ENCODE data around the gene SMCP. TPM values are rescaled to one million over a fixed set of nuclear protein-coding genes. Genes with fewer than 3 reads are reported as not detected.

Gene SMCP
- total RNA-seq, 1 experiment from 2014 or later, result not detected

DNA sequence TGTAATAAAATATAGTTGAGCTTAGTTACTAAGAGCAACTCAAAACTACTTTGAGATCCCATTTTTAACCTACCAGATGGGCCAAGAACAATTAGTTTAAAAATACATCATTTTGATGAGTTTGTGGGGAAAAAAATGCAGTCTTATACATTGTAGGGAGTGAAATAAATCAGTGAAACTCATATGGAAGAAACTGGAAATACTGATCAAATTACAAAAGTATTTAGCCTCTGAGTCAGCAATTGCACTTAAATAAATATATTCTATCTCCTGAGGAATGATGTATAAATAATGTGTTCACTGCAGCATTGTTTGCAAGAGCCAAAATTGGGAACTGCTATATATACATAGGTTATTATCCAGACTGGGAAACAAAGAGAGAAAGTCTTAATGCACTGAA is 4.6 kb upstream of the SMCP start:
- Histone ChIP-seq H3K9me2 (ENCODE audit: insufficient read depth) (no peaks in the 10 kb centered on the region), H3K4me1 (ENCODE audit: control insufficient read depth in 1 of 2, insufficient read depth in 2 of 2, low read length in 2 of 2) (no peaks in the 10 kb centered on the region), H4K20me1 (ENCODE audit: insufficient read depth) (no peaks in the 10 kb centered on the region; the same call in 1 of the 2 replicates), H3K9ac (ENCODE audit: low read length) (no peak overlapping the region), H3K4me2 (ENCODE audit: low read length) (no peak overlapping the region), H3K9me3 (ENCODE audit: control insufficient read depth in 1 of 2, insufficient read depth in 1 of 2, low read depth in 1 of 2, low read length in 2 of 2) (no peaks in the 10 kb centered on the region), H3K79me2 (ENCODE audit: insufficient read depth, low read length) (no peaks in the 10 kb centered on the region), H3K4me3 (replicated peaks in 1 of 2; ENCODE audit: low read depth in 1 of 2, low read length in 2 of 2) (no peak overlapping the region), H3K36me3 (ENCODE audit: control insufficient read depth in 1 of 2, insufficient read depth in 2 of 2, low read length in 2 of 2) (no peaks in the 10 kb centered on the region), H2AFZ (ENCODE audit: low read depth, low read length, poor library complexity, severe bottlenecking) (no peak overlapping the region), H3K27ac (ENCODE audit: low read depth, low read length) (no peak overlapping the region), H3K27me3 (ENCODE audit: insufficient read depth, low read length) (peaks cover 10% of the 10 kb centered on the region; the same call in 1 of the 2 replicates)
- ChIA-PET RAD21 (ENCODE audit: low non-redundant PET in 1 of 2, low total read pairs in 2 of 2, uncharacterized antibody in 2 of 2, unreplicated experiment in 2 of 2) (no interaction called here), POLR2A (no interaction called here), CTCF (interaction anchor here (1.6 to 6.0 kb wide), 2 partner anchors 319 to 415 kb away, joined by 5 to 94 read pairs; no protein-coding TSS in a partner anchor)
- ATAC-seq, result no peak
- intact Hi-C loops (cut with micrococcal nuclease), result loop anchor here (5.0 kb wide), 1 partner anchor 159 kb away; the partner anchor contains the start of gene SPRR1B
- no TSS peak for BruUV-seq (replicated peaks)
- TF ChIP-seq RAD21 (IDR thresholded peaks at IDR 0.05; ENCODE audit: low read depth) (no peak), SIN3A (IDR thresholded peaks at IDR 0.05; ENCODE audit: low read depth) (no peak), CBX3 (IDR thresholded peaks at IDR 0.05; ENCODE audit: low read depth) (no peak), TCF7L2 (IDR thresholded peaks at IDR 0.05; ENCODE audit: borderline replicate concordance, extremely low read depth, insufficient read depth, insufficient read length) (no peak), JUND (IDR thresholded peaks at IDR 0.05) (no peak), POLR2AphosphoS5 (IDR thresholded peaks at IDR 0.05; ENCODE audit: low read depth, low read length) (no peak), EZH2phosphoT487 (IDR thresholded peaks at IDR 0.05; ENCODE audit: borderline replicate concordance) (no peak), CEBPB (IDR thresholded peaks at IDR 0.05; ENCODE audit: low read depth) (no peak), ZFX (IDR thresholded peaks at IDR 0.05) (no peak), FOSL1 (IDR thresholded peaks at IDR 0.05; ENCODE audit: low read depth) (no peak), EZH2 (IDR thresholded peaks at IDR 0.05) (no peak)
- no peak for DNase-seq (ENCODE audit: low read depth, low spot score)

DNA sequence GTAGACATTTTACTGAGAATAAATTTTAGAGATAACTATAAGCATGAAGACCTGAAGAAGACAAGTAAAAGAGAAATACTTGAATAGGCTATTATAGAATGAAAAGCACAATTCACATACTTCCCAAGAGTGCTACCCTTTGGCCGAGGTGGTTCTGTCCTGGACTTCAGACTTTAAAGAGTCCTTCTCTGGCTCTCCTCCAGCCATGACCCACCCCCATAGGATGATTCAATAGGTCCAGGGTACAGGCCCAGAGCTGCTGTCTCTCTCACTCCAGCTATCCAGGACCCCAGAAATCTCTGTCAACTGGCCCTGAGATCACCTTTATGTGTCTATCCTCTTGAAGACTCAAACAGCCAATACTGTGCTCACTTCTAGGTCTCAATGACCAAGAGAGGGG is 1.3 kb upstream of the SMCP start:
- Histone ChIP-seq H3K4me2 (ENCODE audit: low read length) (no peak overlapping the region), H3K9ac (ENCODE audit: low read length) (no peak overlapping the region), H3K9me3 (ENCODE audit: control insufficient read depth in 1 of 2, insufficient read depth in 1 of 2, low read depth in 1 of 2, low read length in 2 of 2) (no peaks in the 10 kb centered on the region), H3K4me1 (ENCODE audit: control insufficient read depth in 1 of 2, insufficient read depth in 2 of 2, low read length in 2 of 2) (no peaks in the 10 kb centered on the region), H3K27me3 (ENCODE audit: insufficient read depth, low read length) (peaks cover 10% of the 10 kb centered on the region; the same call in 1 of the 2 replicates), H3K27ac (ENCODE audit: low read depth, low read length) (no peak overlapping the region), H2AFZ (ENCODE audit: low read depth, low read length, poor library complexity, severe bottlenecking) (no peak overlapping the region), H4K20me1 (ENCODE audit: insufficient read depth) (no peaks in the 10 kb centered on the region), H3K79me2 (ENCODE audit: insufficient read depth, low read length) (no peaks in the 10 kb centered on the region), H3K4me3 (replicated peaks in 1 of 2; ENCODE audit: low read depth in 1 of 2, low read length in 2 of 2) (no peak overlapping the region), H3K9me2 (ENCODE audit: insufficient read depth) (no peaks in the 10 kb centered on the region), H3K36me3 (ENCODE audit: control insufficient read depth in 1 of 2, insufficient read depth in 2 of 2, low read length in 2 of 2) (no peaks in the 10 kb centered on the region)
- ChIA-PET POLR2A (no interaction called here), RAD21 (ENCODE audit: low non-redundant PET in 1 of 2, low total read pairs in 2 of 2, uncharacterized antibody in 2 of 2, unreplicated experiment in 2 of 2) (no interaction called here), CTCF (no interaction called here)
- no TSS peak for BruUV-seq (replicated peaks)
- ATAC-seq (no peak), DNase-seq (ENCODE audit: low read depth, low spot score) (no peak)
- intact Hi-C loops (cut with micrococcal nuclease), result no loop called here
- TF ChIP-seq SRF (IDR thresholded peaks at IDR 0.05; ENCODE audit: low read depth) (no peak), TCF7L2 (IDR thresholded peaks at IDR 0.05; ENCODE audit: borderline replicate concordance, extremely low read depth, insufficient read depth, insufficient read length) (no peak), EGR1 (IDR thresholded peaks at IDR 0.05; ENCODE audit: low read depth) (no peak), YY1 (IDR thresholded peaks at IDR 0.05; ENCODE audit: extremely low read depth, insufficient replicate concordance, low read depth, low read length) (no peak), CEBPB (IDR thresholded peaks at IDR 0.05; ENCODE audit: low read depth) (no peak), SP1 (IDR thresholded peaks at IDR 0.05; ENCODE audit: low read depth) (no peak), ZFX (IDR thresholded peaks at IDR 0.05) (no peak), ELF1 (IDR thresholded peaks at IDR 0.05; ENCODE audit: borderline replicate concordance, low read depth) (no peak), SIN3A (IDR thresholded peaks at IDR 0.05; ENCODE audit: low read depth) (no peak)
- TF ChIP-seq, protein P1, sequence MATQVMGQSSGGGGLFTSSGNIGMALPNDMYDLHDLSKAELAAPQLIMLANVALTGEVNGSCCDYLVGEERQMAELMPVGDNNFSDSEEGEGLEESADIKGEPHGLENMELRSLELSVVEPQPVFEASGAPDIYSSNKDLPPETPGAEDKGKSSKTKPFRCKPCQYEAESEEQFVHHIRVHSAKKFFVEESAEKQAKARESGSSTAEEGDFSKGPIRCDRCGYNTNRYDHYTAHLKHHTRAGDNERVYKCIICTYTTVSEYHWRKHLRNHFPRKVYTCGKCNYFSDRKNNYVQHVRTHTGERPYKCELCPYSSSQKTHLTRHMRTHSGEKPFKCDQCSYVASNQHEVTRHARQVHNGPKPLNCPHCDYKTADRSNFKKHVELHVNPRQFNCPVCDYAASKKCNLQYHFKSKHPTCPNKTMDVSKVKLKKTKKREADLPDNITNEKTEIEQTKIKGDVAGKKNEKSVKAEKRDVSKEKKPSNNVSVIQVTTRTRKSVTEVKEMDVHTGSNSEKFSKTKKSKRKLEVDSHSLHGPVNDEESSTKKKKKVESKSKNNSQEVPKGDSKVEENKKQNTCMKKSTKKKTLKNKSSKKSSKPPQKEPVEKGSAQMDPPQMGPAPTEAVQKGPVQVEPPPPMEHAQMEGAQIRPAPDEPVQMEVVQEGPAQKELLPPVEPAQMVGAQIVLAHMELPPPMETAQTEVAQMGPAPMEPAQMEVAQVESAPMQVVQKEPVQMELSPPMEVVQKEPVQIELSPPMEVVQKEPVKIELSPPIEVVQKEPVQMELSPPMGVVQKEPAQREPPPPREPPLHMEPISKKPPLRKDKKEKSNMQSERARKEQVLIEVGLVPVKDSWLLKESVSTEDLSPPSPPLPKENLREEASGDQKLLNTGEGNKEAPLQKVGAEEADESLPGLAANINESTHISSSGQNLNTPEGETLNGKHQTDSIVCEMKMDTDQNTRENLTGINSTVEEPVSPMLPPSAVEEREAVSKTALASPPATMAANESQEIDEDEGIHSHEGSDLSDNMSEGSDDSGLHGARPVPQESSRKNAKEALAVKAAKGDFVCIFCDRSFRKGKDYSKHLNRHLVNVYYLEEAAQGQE (IDR thresholded peaks at IDR 0.05; ENCODE audit: low read depth), result no peak
- TF ChIP-seq, protein P2, sequence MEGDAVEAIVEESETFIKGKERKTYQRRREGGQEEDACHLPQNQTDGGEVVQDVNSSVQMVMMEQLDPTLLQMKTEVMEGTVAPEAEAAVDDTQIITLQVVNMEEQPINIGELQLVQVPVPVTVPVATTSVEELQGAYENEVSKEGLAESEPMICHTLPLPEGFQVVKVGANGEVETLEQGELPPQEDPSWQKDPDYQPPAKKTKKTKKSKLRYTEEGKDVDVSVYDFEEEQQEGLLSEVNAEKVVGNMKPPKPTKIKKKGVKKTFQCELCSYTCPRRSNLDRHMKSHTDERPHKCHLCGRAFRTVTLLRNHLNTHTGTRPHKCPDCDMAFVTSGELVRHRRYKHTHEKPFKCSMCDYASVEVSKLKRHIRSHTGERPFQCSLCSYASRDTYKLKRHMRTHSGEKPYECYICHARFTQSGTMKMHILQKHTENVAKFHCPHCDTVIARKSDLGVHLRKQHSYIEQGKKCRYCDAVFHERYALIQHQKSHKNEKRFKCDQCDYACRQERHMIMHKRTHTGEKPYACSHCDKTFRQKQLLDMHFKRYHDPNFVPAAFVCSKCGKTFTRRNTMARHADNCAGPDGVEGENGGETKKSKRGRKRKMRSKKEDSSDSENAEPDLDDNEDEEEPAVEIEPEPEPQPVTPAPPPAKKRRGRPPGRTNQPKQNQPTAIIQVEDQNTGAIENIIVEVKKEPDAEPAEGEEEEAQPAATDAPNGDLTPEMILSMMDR (IDR thresholded peaks at IDR 0.05 in 2 of 3, conservative IDR thresholded peaks at IDR 0.05 in 1 of 3; ENCODE audit: borderline replicate concordance in 1 of 3, insufficient read depth in 1 of 3, low read depth in 2 of 3, low read length in 2 of 3), result no peak

All from HCT116 (cell line).